ENCODE data around the gene WBP4.

DNA sequence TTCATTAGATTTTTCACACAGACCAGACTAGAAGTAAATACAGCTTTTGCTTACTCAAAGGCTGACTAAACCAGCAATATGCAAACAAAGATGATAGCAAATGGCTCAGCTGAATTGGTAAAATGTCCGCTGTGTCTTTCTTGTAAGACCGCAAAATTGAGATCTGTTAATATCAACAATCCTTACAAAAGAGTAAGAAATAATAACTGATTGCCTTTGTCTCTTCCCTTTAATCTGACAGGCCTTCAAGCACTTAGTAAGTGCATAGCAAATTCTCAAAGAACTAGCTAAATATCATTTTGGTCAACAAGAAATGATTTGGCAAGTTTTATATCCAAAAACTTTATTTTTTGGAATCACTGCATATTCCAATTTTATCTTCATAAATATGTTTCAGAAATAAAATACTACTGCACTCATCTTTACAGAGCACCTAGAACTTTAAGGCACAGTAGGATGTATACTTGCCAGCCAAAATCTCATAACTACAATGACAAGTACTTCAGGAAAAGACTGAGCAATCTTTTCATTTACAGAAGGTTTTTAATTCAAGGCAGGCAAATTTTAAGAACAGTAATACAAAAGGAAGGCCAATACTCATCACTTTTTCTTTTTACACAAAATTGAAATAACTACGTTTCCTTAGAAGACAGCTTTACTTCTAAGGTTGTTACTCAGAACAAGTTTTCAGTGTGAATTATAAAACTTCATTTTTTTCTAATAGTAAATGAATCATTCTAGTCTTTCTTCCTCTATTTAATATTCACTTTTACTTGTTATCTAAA is 43.3 kb upstream of the WBP4 start:
- TF ChIP-seq, protein P1, sequence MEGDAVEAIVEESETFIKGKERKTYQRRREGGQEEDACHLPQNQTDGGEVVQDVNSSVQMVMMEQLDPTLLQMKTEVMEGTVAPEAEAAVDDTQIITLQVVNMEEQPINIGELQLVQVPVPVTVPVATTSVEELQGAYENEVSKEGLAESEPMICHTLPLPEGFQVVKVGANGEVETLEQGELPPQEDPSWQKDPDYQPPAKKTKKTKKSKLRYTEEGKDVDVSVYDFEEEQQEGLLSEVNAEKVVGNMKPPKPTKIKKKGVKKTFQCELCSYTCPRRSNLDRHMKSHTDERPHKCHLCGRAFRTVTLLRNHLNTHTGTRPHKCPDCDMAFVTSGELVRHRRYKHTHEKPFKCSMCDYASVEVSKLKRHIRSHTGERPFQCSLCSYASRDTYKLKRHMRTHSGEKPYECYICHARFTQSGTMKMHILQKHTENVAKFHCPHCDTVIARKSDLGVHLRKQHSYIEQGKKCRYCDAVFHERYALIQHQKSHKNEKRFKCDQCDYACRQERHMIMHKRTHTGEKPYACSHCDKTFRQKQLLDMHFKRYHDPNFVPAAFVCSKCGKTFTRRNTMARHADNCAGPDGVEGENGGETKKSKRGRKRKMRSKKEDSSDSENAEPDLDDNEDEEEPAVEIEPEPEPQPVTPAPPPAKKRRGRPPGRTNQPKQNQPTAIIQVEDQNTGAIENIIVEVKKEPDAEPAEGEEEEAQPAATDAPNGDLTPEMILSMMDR (IDR thresholded peaks at IDR 0.05) = no peak
- no peak for TF ChIP-seq POLR2AphosphoS5 (IDR thresholded peaks at IDR 0.05; ENCODE audit: low read depth, low read length)

Measured in Panc1 (cell line).